Stimulated activated CD4-positive, alpha-beta T cell treated with anti-CD3 and anti-CD28 coated beads, TNF-alpha, amount 100 ng/mL, for 24 hours (primary cell): ENCODE measurements around the gene BLTP3B.

ENCODE experiments used
- DNase-seq, 3 experiments: peaks; one replicate each; pipeline ENCODE4 v3.0.0-alpha.2; 2020; ENCODE audit warnings: low read depth in 3 of 3

Gene BLTP3B

DNA sequence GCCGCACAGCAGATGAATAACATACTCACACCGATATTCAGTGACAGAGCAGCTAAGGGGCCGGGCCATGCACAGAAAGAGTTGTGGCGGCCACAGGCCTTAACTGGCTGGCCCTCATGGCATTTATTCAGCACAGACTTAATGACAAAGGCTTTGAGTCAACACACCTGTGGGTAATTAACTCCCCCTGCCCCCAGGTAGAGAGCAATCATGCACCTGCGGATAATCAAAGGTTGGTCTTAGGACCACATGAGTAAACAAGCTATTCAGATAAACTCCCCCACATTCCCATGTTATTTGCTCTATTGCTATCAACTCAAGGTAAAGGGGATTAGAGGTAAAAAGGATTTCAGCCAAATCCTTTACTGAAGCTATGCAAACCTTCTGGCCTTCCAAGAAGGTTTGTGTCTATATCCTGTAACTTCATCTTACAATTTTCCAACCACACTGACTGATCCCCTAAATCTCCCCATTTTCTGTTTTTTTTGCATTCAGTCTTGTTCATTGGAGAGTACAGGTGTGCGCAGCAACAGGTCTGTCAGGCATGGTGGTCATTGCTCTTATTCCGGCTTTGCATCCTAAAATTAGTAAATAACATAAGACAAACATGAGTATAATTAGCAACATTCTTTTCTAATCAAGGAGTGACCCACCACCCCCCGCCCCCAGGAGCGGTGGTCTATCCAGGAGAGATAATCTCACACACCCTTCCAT lies 16.9 kb upstream of the BLTP3B start:
- no peak for DNase-seq

DNA sequence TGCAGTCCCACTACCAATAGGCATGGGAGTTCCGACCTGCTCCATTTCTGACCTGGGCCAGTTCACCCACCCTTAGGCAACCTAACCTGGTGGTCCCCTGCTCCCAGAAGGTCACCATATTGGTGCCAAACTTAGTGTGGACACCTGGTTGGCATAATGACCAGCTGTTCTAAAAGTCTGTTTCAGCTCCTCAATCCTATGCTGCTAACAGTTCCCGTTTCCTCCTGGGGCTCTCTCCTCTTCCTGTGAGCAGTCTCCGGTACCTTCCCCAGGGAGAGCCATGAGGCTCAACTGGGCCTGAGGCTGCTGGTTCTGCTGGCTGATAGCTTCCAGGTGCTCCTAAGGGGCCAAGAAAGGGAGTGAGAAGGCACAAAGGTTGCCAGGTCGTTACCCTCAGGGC lies 15.9 kb upstream of the BLTP3B start:
- no peak for DNase-seq

DNA sequence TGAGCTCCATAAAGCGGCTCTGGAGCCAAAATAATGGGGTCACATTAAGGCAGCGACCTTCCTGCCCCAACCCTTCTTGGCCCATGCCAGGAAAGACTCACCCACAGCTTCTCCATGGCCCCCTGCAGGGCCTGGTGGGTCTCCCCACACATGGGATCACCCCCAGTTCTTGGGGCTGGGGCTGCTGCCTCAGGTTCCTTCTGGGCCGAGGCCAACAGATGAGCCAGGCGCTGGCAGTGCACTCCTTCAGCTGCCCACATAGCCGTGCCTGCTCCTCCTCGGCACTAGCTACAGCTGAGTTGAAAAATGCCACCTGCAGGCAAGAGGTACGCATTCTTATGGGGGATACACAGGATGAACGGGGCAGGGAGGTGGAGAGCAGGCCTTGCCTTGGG lies 14.8 kb upstream of the BLTP3B start:
- no peak for DNase-seq

DNA sequence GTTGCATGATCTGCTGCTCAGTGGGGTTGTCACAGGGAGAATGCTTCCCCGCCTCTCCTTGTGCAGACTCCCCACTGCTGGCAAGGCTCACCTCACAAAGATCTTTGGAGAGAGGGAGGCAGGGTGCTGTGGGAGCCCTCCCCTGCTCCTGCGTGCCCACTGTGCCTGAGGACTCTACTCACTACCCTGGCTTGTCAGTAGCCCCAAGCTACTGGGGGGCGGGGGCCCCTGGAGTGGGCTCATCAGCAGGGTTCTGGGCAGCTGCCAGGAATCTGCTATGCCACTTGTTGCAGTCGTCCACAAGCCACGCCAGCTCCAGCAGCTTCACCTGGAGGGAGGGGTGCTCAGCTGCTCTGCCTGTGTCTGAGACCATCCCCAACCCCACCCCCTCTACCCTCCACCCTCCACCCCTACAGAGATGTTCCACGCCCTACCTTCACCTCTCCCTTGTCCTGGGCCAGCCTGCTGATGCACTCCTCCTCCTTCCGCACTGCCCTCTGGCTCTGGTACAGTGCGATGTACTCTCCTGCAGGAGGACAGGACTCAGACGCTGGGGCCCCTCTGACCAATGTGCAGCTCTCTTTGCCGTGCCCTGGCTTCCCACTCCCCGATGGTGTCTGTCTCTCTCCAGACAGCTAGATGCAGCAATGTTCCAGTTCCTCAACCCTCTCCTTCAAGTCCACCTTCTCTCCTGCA lies 14.2 kb upstream of the BLTP3B start:
- no peak for DNase-seq

DNA sequence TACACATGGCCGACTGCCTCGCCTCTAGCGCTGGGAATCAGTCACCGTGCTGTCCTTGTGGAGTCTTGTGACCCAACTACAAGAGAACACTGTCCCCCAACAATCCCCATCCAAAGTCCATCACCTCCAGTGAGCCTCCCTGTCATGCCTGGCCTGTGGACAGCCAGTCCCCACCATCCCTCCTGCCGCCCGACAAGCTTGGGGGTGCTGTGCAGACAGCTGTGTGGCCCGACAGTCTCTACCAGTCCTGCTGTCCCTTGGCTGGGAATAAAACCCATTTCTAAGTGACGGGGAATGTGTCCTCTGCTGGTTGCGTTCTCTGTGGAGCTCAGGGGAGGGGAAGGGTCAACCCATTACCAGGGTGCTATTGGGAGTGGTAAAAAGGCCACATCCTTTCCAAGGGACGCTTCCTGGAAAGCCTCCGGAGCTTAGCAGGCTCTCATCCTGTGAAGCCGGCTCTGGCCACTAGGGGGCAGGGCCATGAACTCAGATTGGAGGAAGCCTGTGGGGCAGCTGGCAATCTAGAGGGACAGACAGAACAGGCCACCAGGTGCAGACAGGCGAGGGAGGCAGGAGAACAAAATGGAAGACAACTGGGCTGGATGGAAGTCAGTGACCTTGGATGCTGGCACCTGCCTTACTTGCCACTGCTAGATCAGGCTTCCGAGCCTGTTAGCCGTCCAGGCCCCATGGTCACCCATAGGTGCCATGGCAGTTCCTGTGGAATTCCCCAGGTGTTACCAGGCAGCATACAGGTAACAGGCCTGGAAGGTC lies 12.0 kb upstream of the BLTP3B start:
- peak; percentile 48 to 72 (median 58) for DNase-seq

DNA sequence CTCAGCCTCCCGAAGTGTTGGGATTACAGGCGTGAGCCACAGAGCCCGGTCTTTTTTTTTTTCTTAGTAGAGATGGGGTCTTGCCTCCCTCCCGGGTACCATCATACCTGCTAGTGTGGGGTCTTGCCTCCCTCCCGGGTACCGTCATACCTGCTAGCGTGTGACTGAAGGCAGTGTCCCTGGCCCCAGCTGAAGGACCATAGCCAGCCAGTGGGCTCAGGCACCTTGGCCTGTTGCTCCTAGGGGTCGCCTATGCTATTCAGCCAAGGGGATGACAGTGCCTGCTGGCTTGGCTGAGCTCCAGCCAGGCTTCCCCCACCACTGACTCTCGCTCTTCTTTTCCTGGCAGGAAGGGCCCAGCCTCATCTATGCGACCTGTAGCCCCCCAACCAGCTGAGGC lies 10.5 kb upstream of the BLTP3B start:
- DNase-seq: no peak

DNA sequence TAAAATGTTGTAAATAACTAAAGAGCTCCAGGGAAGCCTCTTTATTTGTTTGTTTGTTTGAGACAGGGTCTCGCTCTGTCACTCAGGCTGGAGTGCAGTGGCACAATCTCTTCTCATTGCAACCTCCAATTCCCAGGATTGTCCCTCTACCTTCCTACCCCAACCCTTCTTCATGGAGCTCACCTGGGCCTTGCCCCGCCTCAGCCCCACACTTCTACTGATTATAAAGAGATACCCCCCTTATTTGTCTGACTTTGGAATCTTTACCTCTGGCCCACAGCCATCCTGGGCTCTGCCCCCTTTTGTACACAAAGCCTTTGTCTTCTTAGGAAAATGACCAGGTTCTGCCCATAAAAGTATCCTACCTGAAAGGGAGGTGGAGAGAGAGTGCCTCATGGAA lies 9.1 kb upstream of the BLTP3B start:
- DNase-seq: no peak

DNA sequence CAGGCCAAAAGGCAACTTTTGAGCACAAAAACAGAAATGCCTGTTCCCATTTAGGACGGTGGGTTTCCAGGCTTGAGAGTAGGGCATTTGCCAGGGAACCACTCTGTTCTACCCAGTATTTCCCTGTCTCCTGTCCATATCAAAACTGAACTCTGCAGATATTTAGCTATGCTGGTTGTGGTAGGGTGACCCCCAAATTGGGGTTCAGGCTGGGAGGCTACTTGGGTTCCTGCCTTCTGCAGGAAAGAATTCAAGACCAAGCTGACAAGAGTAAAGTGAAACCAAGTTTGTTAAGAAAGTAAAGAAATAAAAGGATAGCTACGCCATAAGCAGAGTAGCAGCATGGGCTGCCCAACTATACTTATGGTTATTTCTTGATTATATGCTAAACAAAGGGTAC lies 3.6 kb upstream of the BLTP3B start:
- no peak for DNase-seq

DNA sequence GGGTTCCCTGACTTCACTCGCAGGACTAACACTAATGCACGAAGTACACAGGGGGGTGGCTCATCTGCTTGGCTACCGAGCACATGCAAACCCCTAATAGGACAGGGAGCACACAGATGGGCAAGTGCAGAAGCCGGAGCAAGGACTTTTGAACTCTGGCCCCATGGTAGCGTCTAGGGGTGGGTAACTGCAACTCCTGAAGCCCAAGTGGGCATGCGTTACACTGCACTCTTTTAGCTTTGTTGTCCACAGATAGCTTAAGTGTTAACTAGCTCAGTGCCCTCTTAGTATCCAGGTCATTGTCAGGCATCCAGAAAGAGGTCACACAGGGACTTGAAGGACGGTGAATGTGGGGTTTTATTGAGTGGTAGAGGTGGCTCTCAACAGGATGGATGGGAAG lies 3.0 kb upstream of the BLTP3B start:
- no peak for DNase-seq

DNA sequence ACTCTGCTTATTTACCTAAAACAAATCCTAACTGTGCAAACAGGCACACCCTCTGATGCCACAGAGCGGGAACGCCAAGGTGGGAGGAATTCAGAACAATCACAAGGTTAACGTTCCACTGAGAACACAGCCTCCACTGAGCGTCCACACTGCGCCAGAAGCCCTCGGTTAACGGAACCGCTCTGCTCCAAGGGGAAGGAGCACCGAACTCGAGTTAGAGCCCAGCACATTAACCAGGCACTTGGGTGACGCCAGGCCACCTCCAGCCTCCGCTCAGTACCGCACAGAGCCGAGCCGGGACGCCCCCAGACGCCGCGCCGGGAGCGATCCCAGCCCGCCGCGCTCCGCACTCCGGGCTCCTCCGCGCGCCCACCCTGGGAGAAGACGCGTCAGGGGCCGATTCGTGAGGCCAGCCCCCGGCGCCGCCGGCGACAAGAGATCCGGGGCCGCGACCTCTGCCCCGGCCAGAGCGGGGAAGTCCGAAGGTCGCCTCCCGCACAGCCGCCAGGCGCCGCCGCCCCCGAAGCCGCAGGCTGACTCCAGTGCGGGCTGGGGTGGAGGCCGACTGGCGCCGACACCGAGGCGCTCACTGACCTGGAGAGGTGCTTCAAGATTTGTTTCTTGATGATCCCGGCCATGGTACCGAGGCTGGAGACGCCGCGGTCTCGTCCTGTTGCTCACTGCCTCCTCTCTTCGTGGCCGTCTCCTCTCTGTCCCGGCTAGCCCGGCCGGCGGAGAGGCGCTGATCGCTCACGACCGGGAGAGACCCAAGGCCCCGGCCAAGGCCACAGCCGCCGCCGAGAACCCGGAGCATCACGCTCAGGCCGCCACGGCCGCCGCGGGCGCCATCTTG lies 450 bp downstream of the BLTP3B start:
- DNase-seq: peak; percentile 5 to 34 (median 25)

DNA sequence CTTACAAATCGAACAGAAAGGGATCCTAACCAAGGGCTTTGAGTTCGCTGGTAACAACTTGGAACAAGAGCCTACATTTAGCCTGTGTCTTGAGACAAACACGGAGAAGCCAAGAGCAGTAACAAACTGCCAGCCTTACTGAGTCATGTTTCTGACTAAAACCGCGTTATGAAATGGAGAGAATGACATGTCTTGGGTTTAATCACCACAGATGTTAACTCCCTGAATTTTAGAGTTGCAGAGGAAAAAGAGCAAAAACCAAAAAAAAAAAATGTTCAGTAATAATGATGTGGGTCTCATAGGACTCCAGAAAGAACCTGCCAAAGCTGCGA lies 1.0 kb downstream of the BLTP3B start:
- DNase-seq: peak in 2 of 3 experiments; percentile 9 to 27

DNA sequence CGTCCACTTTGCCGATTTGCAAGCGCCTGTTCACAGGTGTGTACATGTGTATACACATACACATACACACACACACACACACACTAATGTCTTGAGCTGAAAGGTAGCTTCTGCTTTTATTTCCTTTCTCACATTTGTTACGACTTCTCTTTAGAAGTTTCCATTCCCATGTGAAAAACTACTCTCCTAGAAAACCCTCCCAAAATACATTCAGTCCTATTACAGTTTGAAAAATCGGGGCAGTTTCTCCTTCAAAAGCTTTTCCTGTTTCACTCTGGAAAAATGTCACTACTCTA lies 3.9 kb downstream of the BLTP3B start:
- DNase-seq: no peak

DNA sequence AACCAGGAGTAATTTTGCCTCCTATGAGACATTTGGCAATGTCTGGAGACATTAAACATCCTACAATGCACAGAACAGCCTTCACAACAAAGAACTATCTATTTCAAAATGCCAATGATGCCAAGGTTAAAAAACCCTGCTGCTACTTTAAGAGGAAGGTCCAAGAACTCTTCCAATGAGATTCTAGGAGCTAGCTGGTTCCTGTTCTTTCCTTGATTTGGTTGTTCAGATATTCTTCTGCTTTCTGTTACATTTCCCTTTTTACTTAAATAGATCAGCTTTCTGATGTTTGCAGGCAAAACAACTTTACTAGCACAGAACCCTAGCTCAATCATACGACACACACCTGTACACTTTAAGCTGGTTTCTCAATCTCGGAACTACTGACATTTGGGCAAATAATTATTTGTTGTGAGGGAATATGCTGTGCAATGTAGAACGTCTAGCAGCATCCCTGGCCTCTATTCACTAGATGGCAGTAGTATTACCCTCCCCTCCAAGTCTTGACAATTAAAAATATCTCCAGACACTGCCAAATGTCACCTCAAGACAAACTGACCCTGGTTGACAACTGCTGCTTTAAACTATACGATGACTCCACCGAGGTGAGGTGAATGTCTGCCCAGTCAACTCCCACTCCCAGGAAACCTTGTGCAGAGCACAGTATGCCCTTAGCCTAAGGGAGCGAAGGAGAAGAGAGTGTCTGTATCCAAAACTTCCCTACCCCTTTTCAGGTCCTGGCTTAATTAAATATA lies 4.4 kb downstream of the BLTP3B start:
- DNase-seq: no peak

DNA sequence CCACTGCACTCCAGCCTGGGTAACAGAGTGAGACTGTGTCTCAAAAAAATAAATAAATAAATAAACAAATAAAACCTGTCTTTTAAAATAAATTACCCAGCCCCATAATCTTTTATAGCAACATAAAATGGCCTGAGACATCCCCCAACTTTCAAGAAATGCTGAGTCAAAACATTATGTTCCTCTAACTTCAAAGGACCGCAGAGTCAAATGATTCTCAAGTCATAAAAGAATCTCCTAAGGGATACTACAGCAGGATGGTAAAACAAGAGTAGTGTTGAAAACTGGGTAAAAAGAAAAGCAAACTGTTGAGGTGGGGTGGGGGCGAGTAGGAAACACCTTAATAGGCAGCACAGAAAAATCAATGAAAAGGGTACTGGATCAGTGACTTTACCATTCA lies 9.5 kb downstream of the BLTP3B start:
- DNase-seq: no peak

DNA sequence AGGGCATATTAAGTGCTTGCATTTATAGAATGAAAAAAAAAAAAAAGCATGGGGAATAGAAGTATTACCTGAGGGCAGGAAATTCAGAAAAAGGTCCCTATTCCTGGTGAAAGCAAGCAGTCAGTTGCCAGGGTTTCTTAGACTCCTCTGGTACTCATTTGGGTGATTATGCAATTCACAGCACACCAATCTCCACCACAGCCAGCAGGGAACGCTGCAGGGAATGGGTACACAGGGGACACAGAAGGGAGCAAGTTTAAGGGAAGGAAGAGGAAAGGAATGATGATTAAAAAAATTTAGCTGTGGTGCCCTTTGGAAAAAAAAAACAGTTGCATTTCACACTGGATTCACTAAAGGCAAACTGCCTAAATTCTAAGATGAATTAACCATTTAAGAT lies 14.2 kb downstream of the BLTP3B start:
- DNase-seq: no peak

DNA sequence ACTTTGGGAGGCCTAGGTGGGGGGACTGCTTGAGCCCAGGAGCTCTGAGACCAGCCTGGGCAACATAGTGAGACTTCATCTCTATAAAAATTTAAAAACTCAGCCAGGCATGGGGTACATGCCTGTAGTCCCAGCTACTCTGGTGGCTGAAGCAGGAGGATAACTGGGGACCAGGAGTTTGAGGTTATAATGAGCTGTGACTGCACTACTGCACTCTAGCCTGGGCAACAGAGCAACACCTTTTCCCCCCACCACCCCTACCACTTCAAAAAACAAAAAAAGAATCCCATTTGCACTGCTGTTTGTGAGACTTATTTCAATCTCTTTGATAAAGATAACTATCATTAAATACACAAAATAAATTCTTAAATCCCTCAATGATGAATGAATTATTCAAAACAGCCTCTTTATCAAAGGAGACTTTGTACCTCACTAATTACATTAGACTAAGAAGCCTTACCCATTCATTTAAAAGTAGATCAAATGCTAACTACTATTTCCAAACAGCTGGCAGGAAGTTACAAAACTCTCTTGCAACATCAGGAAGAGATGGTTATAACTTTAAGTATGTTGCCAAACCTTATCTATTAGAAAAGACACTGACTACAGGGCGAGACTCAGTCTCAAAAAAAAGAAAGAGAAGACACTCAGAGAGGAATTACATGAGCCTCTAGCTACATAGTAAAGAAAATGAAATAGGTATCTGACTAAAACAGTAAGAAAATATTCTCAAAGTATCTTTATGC lies 14.7 kb downstream of the BLTP3B start:
- DNase-seq: no peak

DNA sequence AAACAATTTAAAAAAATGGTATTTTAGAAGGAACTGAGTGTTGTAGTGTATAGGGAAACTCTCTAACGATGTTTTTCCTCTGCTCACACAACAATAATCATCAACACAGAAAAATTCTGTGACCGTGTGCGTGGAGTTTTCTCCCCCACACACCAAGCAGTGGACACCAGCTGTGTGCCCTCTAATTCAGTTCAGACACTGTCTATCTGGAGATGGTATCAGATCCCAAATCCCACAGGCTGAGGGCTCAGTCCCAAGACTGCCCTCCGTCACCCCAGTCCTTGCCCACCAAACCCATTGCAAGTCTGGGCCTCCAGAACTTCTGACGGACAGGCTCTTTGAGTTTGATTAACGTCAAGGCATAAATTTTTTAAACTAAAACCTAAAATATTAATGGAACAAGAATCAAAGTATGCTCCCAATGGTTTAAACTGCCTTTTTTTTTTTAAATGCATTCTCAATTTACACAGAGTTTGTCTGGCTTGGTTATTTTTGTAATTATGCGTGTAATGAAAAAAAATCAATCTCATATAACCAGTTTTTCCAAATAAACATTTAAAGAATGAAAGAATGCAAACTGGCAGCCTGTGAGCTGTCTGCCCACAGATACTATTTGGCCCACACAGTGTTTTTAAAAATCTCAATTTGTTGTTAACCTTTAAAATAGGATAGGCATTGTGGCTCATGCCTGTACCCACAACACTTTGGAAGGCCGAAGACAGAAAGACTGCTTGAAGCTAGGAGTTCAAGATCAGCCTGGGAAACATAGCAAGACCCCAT lies 19.2 kb downstream of the BLTP3B start:
- DNase-seq: no peak

DNA sequence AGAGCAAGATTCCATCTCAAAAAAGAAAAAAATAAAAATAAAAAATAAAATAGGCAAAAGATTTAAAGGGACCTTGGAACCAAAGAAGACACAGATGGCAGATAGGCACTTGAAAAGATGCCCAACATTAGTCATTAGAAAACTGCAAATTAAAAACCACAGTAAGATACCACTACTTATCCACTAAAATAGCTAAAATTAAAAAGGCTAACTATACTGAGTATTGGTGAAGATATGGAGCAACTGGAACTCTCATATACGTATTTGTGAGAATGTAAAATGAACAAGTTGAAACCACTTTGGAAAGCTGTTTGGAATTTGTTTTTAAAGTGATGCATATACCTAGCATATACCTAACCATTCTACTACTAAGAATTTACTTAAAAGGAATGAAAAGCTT lies 22.3 kb downstream of the BLTP3B start:
- no peak for DNase-seq

DNA sequence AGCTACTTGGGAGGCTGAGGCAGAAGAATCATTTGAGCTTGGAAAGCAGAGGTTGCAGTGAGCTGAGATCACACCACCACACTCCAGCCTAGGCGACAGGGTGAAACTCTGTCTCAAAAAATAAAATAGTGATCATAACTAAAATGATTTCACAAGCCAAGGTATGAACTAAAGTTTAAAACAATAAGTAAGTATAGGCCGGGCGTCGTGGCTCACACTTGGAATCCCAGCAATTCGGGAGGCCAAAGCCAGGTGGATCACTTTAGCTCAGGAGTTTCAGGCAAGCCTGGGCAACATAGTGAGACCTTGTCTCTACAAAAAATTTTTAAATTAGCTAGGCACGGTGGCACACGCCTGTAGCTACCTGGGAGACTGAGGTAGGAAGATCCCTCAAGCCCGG lies 27.4 kb downstream of the BLTP3B start:
- no peak for DNase-seq

DNA sequence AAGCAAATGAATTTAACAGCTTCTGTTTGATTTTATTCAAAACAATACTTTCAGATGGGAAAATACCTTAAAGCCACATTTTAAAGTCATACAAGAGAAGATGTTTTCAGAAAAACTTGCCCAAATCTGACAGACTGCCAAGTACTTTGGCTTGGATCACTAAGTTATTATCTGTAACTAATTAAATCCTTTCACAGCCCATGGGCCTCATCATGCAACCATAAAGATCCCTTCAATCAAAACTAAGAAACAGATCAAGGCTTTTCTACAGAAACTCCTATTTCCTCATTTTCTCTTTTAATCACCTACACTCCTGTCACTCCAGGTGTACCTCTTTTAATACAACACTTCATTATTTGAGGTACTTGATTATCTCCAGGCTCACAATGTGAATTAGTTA lies 28.1 kb downstream of the BLTP3B start:
- no peak for DNase-seq
